KOPT-K1 (cell line): ENCODE data around the gene SORBS2.

Source experiments
- H3K27ac ChIP-seq: fragments of 200-600 bp; sonication (generic); 2 replicates; pipeline ENCODE4 v1.5.1; 2016; ENCODE audit warnings: antibody characterized with exemption, mild to moderate bottlenecking, low read depth, low read length; ENCODE audit not compliant: poor library complexity, severe bottlenecking
- H3K36me3 ChIP-seq: fragments of 200-600 bp; sonication (generic); 2 replicates; pipeline ENCODE4 v1.5.1; 2017; ENCODE audit warnings: antibody characterized with exemption, mild to moderate bottlenecking, low read length, moderate library complexity; ENCODE audit not compliant: insufficient read depth
- H3K9me3 ChIP-seq: fragments of 200-600 bp; sonication (generic); 2 replicates; pipeline ENCODE4 v1.5.1; 2017; ENCODE audit warnings: antibody characterized with exemption, low read length, mild to moderate bottlenecking; ENCODE audit not compliant: insufficient read depth, poor library complexity, severe bottlenecking

The SORBS2 gene

DNA sequence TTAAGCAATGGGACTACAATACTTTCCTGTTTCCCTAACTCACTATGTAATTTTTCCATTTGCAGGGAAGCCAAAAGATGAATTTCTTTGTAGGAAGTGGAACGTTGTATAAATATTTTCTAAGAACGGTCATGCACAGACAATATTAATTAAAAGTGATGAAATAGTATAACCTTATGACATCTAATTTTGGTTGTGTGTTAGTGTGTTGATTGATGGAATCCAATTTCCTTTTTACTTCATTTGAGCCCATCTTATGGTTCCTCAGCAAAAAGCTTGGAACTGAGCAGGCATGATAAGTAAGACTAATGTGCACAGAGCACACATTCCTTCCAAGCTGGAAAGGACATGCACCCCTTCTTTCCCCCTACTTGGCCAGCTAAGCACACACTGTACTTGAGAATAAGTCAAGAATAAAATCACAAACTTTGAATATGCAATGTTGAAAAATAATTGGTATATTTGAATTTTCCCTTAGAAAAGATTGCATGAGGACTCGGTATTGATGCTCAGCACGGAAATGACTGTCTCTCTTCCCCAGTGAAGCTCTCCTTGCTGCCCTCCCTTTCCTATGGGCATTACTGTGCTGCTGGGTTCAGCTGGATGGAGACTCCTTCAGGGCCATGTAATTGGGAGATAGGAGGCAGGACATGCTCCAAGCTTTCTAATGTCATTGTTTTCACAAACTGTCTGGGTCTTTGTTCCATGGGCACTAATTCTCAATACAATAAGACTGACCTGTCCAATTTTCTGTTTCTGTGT is 257.4 kb downstream of the SORBS2 start:
- Histone ChIP-seq H3K9me3 (no peaks in the 10 kb centered on the region), H3K27ac (no peak overlapping the region), H3K36me3 (no peaks in the 10 kb centered on the region)

DNA sequence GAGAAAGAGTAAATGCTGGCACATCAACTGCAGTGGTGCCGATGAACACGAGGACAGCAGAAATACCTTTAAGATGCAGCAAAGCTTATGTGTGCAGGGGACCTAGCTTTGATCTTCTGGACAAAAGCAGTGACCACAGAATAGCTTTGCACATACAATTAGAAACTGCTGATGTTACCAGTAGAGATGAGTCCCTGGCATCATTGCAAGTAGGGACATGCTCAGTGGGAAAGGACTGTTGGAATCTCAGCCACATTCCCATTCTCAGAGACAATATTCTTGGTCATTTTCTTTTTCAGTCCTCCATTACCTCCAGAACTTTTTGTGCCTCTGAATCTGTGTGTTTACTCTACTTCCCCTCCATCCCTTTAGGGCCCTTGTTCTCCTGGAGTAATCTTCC is 259.7 kb downstream of the SORBS2 start:
- H3K9me3 ChIP-seq: no peaks in the 10 kb centered on the region
- H3K36me3 ChIP-seq: no peaks in the 10 kb centered on the region

DNA sequence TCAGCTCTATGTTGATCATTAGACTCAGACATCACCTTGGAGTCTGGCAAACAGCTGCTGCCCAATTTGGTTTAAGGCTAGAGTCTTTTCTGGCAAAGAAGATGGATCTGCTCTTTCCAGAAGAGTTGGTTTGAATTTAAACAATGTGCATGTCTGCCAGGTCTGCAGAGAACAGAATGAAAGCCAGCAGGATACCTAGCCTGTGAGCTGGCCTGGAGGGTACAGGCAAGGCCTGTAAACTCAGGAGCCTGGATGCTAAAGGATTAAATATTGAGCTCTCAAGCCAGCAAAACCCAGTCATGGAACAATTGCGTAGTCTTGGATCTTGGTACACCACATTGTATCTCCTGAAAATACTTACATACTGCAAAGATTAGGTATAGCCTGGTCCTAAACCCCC is 261.1 kb downstream of the SORBS2 start:
- no peaks in the 10 kb centered on the region for H3K9me3 ChIP-seq
- no peaks in the 10 kb centered on the region for H3K36me3 ChIP-seq
- no peak overlapping the region for H3K27ac ChIP-seq

More for the DNA sequence above, 259.7 kb downstream of the SORBS2 start:
- no peak overlapping the region for H3K27ac ChIP-seq

DNA sequence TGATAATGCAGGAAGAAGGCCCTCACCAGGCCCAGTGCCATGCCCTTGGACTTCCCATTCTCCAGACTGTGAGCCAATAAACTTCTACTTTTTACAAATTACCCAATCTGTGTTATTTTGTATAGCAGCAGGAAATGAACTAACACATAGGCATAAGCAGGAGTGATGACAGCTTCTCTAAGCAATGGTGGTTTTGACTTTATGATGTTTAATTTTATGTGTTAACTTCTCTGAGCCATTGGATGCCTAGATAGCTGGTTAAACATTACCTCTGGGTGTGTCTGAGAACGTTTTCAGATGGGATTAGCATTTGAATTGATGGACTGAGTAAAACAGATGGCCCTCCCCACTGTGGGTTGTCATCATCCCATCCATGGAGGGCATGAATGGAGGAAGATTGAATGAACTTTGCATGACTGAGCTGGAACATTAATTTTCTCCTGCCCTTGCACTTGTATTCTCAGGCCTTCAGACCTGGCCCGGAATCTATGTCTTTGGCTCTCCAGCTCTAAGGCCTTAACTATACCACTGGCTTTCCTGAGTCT is 262.8 kb downstream of the SORBS2 start:
- H3K27ac ChIP-seq: no peak overlapping the region
- H3K36me3 ChIP-seq: no peaks in the 10 kb centered on the region
- H3K9me3 ChIP-seq: no peaks in the 10 kb centered on the region

DNA sequence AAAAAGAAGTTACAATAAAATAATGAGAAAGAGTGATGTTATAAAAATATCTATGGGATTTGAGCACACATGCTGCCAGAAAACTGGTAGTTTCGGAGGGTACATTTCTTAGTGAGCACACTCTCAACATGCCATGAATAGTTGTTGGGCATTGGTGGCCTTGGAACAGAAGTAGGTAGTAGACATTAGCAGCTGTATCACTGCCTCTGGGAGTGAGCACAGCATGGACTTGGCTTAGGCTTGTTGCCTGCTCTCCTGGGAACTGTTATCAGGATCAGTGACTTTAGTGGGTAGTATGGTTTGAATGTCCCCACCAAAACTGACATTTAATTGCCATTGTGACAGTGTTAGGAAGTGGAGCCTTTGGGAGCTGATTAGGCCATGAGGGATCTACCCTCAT is 263.4 kb downstream of the SORBS2 start:
- Histone ChIP-seq H3K9me3 (no peaks in the 10 kb centered on the region), H3K36me3 (no peaks in the 10 kb centered on the region), H3K27ac (no peak overlapping the region)

DNA sequence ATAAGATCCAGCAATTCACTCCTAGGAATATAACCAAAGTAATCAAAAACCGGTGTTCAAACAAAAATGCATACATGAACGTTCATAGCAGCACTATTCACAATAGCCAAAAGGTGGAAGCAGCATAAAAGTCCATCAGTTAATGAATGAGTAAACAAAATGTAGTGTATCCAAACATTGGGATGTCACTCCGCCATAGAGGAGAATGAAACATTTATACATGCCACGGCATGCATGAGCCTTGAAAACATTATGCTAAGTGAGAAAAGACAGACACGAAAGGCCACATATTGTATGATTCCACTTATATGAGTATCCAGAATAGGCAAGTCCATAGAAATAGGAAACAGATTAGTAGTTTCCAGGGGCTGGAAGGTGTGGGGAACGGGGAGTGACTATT is 265.7 kb downstream of the SORBS2 start:
- Histone ChIP-seq H3K36me3 (no peaks in the 10 kb centered on the region), H3K27ac (no peak overlapping the region), H3K9me3 (no peaks in the 10 kb centered on the region)

DNA sequence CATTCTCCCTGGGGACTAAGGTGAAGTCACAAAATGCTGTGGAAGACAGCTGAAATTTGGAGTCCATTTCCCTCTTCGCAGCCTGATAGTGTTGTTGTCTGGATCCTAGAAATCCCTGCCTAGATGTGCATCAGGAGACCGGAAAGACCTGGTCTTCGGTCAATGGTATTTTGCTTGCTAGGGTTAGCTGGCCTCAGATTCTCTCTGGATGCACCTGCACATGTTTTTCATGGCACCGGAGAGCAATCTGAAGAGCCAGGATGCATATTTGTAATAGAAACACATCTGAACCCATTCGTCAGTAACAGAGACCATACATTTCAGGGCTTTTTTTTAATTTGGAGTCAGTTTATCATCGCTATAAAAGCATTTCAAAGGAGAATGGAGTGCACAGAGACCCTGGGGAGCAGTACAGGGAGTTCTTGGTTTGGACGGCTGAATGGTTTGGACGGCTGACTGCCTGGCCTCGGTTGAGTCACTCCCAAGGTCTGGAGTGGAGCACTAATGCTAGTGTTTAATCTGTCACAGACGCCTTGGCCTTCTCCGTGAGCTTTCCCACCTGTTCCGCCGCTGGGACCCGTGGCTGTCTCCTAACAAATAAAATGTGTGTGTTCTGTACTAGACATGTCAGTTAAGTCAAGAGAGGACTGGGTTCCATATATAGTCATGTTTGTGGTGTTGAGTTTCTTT is 269.2 kb downstream of the SORBS2 start:
- H3K9me3 ChIP-seq: no peaks in the 10 kb centered on the region
- H3K36me3 ChIP-seq: no peaks in the 10 kb centered on the region
- H3K27ac ChIP-seq: no peak overlapping the region

DNA sequence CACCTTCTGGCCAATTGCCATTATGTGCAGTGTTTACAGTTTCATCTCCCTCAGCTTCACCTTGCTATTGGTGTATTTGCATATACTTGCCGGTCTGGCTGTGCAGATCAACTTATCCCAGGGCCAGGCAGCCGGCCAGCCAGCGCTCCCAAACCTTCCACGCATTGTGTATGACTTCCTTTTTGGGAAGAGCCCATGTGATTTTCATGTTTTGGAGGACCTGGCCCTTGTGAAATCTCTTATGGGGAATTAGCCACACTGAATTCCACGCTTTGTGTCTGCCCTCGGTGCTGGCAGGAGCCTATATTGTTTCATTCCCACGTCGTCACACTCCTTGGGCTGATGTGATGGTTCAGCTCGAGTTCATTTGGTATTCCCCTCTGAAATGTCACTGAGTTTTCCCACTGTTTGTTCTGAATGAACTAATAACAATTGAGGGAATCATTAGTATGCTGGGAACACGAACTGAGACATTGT is 270.7 kb downstream of the SORBS2 start:
- no peaks in the 10 kb centered on the region for H3K9me3 ChIP-seq
- no peaks in the 10 kb centered on the region for H3K36me3 ChIP-seq
- no peak overlapping the region for H3K27ac ChIP-seq

DNA sequence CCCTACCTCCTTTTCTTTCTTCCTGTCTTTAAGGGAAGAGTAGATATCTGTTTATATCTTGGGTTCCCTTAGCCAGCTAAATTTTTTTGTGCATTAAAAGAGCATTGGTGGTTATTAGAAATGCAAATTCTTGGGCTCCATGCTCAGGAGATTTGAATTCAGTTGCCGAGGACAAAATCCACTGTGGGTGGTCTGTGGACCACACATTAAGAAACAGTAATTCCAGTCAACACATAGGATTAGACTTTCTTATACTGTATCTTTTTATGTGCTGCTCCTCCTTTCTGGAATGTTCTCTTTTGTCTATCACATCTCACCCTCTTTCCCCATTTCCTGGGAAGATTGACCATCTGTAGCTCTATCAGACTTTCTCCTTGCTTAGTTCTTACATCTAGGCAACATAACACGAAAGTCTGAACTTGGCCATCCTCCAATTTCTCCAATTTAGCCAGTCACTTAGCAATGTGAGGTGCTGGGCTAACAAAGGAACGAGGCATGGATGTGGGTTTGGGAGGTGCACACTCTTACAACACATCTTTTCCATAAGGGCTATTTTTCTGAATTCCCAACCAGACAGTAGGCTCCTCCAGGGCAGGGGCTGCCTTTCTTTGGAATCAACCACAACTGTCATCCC is 271.4 kb downstream of the SORBS2 start:
- Histone ChIP-seq H3K27ac (no peak overlapping the region), H3K9me3 (no peaks in the 10 kb centered on the region), H3K36me3 (no peaks in the 10 kb centered on the region)

DNA sequence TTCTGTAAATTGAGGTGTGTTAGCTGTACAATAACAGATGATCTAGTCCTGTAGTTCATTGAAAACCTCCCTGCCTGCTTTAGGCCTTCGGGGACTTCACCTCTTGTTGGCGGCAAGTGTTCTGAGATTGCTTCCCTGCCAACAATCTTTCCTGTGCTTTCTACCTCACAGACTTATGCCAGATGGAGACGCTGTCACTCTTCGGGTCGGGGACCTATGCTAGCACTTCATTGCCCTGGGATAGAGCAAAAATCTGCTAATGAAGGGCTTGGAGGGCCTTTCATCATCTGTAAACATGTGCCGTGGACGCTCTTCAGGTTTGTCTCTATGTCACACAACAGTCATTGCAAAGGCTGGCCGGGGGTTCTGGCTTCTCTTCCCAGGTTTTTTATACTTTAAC is 272.0 kb downstream of the SORBS2 start:
- no peaks in the 10 kb centered on the region for H3K36me3 ChIP-seq
- no peaks in the 10 kb centered on the region for H3K9me3 ChIP-seq
- no peak overlapping the region for H3K27ac ChIP-seq

DNA sequence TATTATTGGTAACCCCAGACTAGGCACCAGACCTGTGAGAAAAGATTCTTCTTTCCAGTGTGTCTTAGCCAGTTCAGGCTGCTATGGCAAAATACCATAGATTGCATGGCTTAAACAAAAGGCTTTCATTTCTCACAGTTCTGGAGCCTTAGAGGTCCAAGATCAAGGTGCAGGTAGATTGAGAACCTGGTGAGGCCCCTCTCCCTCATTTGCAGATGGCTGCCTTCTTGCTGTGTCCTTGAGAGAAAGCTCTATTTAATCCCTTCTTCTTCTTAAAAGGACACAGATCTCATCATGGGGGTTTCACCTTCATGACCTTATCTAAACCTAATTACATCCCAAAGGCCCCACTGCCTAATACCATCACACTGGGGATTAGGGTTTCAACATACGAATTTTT is 273.2 kb downstream of the SORBS2 start:
- no peaks in the 10 kb centered on the region for H3K36me3 ChIP-seq
- no peaks in the 10 kb centered on the region for H3K9me3 ChIP-seq
- no peak overlapping the region for H3K27ac ChIP-seq

DNA sequence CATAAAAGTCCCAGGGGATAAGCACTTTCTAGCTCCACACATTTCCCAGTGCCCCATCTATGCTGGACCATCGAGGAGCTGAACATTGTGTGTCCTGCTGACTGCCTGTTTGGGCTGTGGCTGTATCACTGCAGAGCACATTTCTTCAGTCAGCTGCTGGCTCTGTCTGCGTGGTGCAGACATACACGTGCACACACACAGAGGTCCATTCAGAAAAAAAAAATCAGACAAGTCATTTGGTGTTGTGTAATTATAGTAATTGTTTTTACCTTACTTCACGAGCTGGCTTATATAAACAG is 275.6 kb downstream of the SORBS2 start:
- H3K27ac ChIP-seq: no peak overlapping the region
- no peaks in the 10 kb centered on the region for H3K36me3 ChIP-seq
- H3K9me3 ChIP-seq: no peaks in the 10 kb centered on the region

DNA sequence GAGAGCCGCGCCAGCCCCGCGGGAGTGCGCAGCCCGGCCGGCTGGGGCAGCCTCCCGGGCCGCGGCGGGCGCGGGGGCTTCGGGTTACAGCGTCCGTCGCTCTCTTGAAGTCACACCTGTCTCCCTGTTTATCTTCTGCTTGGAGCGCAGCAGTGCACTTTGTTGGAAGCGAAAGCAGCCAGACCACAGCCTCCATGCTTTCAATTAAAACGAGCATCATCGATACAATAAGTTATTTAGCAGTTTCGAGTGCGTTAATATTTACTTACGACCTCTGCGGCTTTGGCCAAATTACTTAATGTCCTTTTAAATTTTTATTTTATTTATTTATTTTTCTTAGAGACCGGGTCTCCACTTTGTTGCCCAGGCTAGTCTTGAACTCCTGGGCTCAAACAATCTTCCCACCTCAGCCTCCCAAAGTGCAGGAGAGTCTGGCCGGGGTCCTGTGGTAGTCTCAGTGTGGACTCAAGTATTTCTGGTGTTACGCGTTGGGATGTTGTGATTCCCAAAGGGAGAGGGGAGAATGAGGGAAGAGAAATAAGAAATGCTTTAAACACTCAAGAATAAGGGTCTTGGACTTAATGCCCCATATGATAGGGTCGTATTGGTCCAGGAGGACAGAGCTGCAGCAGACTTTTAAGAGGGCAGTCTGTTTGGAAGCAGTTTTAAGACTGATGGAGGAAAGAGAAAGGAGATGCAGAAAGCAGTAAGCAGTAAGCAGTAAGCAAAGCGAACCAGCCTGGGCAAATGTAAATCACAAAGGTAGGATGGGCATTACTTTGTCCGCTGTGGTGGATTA is 276.2 kb downstream of the SORBS2 start:
- H3K27ac ChIP-seq: no peak overlapping the region
- no peaks in the 10 kb centered on the region for H3K36me3 ChIP-seq
- no peaks in the 10 kb centered on the region for H3K9me3 ChIP-seq
